Stimulated activated naive CD4-positive, alpha-beta T cell (primary cell): ENCODE results near the gene LGALS12.
A peak's percentile ranks its signal among the peaks of the same experiment; 100 is the strongest.
"Not testable (repeated sequence)": the region's sequence is repeated elsewhere in the genome, so short reads cannot be mapped to it uniquely, and the experiment has no call there.

ENCODE experiments used
- DNase-seq, 6 experiments: peaks; one replicate each; lab custom pipeline; 2025; lab: John Stamatoyannopoulos, UW

LGALS12 gene

DNA sequence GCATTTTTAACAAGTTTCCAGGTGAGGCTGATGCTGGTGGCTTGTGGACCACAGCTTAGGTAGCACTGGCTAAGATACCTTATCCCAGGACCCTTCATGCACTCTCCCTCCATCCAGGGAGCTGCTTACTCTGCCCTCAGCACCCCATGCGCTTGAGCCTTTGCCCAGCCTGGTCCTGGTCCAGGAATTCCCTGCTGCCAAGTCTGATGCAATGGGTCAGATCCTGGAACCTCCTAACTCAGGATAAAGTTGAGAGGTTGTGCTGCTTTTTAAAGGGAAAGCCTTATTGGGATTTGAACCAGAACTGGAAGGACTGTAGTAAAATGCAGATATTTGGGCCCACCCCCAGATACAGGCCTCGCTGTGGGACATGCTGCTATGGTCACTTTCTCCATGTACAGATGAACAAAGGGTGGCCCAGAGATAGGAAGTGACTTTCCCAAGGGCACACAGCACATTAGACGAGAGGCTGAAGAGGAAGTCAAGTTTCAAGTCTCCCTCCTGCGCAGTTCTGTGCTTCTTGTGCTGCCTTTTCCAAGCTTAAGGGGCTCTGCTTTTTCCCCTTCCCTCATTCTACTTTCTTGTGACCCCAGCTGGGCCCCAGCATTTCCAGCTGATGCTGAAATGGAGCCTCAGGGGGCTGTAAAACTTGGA lies 824 bp upstream of the LGALS12 start:
- no peak for DNase-seq

DNA sequence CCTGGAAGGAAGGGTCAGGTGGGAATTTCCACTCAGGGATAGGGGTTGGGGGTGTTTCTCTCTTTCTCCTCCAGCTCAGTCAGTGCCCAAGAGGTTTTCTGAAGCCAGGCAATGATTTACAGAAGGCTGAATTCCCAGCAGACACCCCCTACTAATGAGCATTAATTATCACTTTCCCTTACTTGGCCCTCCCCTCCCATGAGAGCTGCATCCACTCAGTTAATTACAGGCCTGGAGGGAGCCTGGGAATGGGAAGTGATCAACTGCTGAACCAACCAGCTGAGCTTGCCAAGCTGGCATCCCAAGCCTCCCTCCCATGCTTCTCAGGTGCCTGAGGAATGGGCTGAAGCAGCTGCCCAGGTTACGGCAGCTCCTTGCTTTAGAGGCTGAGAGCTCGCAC lies 992 bp downstream of the LGALS12 start:
- DNase-seq, result no peak

DNA sequence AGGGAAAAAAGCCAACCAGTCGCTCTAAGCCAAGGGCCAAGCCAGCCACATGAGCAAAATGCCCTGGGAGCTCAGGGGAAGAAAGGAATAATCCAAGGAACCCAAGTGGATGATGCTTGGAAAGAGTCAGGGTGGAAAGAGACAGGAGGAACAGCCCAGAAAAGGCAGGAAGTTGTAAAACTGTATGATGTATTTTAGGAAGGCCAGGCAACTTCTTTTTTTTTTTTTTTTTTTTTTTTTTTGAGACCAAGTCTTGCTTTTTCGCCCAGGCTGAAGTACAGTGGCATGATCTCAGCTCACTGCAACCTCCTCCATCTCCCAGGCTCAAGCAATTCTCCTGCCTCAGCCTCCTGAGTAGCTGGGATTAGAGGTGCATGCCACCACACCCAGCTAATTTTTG lies 1.6 kb downstream of the LGALS12 start:
- DNase-seq, result no peak

DNA sequence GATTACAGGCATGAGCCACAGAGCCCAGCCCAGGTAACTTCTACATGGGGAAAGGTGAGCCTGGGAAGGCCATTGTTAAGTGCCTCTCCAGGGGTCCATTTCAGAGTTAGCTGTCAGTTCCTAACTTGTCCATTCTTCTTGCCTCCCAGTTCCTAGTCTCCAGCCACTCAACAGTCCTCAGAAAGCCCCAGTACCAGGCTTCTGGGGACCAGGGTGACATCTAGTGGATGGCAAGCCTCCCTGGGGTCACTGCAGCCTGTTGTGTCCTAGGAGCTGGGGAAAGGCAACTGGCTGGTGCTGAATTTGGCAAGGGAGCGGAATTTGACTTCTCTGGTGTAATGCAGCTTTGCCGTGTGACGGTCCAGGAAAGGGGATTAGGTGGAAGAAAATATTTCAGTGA lies 2.1 kb downstream of the LGALS12 start:
- DNase-seq, result peak in 1 of 6 experiments; percentile 7

DNA sequence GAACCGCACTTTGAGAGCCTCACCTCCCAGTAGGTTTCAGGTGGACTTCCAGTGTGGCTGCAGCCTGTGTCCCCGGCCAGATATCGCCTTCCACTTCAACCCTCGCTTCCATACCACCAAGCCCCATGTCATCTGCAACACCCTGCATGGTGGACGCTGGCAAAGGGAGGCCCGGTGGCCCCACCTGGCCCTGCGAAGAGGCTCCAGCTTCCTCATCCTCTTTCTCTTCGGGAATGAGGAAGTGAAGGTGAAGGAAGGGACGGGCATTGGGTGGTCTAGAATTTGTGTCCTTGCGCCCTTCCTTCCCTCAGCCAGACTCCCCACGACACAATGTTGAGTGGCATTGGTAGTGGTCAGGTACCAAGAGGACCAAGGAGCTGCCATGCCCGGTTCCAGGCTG lies 2.9 kb downstream of the LGALS12 start:
- DNase-seq, result no peak

DNA sequence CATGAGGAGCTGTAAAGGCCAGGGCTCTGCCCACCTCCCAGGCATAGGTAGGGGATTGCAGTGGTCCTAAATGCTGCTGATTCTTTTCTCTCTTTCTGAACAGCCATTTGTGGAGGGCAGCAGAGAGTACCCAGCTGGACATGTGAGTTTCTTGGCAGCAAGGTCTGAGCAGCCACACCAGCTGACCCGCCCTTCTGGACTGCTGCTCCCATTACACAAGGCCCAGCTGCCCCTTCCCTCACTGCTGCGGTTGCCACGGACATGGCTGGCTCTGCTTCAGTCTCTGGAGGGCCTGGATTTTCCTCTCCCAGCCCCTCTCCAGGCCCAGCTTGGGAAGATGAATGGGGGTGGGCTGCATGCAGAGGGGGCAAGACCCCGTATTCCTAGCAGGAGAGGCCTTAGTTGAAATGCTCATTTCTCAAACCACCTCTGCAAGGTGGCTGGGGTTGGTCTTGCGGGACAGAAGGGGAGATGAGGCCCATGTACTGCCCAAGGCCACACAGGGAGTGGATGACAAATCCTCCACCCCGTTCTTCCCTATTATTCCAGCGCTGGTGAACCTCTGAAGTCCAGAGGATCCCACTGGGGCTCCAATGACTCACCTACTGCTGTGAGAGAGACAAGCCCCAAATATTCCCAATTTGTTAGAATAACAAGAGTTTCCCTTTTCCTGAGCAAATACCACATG lies 4.6 kb downstream of the LGALS12 start:
- DNase-seq, result no peak

DNA sequence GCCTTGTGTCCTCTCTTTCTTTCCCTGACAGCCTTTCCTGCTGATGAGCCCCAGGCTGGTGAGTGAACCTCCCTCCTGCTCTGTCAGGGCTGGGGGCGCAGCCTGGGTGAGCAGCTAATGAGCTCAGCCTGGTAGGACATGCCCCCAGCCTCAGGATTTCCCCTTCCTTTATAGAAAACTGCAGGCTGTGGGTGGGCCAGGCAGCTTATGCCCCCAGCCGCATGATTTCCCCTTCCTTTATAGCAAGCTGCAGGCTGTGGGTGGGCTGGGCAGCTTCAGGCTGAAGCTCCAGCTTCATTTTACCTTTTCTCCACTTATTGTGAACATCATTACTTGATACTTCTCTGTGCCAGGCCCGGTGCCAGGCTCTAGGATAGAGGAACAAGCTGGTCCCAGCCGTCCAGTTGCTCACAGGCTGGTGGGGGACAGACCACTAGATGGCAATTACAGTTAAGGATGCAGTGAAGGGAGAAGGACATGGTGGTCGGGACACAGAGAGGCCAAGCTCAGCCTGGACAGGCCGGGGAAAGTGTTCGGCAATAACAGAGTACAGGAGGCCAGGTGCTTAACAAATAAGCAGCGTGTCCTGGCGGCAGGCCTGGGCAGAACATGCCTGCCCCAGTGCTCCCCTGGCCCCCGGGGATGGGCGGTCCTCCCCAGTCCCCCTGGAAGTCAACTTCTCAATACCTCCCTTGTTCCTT lies 5.3 kb downstream of the LGALS12 start:
- no peak for DNase-seq

DNA sequence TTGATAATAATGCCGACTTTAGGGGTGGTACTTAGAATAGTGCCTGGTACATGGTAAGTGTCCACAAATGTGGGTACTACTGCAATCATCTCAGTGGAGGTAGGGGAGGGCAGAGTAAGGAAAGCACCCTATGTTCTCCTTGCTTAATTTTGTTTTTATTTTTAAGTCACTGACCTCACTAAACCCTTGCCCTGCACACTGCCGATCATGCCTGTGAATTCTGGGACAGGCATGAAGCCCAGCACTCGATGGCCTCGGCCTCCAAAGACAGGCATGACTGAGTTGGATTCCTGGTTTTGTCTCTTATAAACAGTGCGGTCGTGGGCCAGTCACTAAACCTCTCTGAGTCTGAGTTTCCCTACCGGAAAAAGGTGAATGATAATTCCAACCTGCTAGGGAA lies 6.9 kb downstream of the LGALS12 start:
- no peak for DNase-seq

DNA sequence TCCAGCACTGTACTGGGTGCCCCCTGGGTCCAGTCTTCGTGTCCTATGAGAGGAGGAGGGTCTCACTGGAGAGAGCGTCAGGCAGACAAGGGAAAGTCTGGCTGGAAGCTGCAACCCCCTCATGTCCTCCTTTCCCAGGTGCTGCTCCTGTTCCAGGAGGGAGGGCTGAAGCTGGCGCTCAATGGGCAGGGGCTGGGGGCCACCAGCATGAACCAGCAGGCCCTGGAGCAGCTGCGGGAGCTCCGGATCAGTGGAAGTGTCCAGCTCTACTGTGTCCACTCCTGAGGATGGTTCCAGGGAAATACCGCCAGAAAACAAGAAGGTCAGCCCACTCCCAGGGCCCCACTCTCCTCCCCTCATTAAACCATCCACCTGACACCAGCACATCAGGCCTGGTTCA lies 10.2 kb downstream of the LGALS12 start:
- DNase-seq, result no peak

DNA sequence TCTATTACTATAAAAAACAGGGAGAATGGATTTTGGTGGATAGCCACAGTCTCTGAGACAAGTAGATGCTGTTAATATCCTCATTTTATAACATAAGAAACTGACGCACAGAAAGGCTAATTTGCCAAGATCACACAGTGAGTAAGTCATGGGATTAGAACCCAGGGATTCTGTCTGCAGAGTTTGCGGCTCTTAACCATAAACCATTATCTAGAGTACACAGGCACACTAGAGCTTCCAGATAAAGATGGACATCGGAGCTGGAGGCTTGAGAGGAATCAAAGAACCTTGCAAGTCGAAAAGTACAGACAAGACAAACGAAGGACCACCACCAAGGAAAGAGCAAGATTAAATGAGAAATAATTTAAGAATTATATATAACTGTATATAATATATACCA lies 11.3 kb downstream of the LGALS12 start:
- DNase-seq, result no peak

DNA sequence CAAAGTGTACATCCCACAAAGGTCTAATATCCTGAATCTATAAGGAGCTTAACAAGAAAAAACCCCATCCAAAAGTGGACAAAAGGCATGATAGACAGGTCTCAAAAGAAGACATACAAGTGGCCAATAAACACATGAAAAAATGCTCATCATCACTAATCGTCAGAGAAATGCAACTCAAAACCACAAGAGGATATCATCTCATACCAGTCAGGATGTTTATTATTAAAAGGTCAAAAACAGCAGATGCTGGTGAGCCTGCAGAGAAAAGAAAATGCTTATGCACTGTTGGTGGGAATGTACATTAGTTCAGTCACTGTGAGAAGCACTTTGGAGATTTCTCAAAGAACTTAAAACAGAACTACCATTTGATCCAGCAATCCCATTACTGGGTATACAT lies 12.7 kb downstream of the LGALS12 start:
- no peak for DNase-seq

DNA sequence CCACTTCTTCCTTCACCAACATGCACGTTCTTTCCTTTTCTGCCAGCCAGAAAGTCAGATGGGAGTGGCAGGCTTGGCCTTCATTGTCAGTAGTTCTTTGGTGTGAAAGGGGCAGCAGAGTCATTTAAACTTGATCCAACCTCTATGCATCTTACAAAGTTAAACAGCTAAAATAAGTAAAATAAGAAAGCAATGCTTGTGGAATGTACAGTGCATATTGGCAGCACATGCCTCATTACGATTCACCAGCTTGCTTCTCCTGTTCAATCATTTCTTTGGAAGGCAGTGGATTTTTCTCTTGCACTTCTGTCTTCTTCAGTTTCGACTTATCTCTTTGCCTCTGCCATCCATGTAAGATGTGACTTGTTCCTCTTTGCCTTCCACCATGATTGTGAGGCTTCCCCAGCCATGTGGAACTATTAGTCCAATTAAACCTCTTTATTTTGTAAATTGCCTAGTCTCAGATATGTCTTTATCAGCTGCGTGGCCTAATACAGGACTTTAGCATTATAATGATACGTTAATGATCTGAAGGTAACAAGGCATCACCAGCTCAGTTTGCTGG lies 14.8 kb downstream of the LGALS12 start:
- no peak for DNase-seq

DNA sequence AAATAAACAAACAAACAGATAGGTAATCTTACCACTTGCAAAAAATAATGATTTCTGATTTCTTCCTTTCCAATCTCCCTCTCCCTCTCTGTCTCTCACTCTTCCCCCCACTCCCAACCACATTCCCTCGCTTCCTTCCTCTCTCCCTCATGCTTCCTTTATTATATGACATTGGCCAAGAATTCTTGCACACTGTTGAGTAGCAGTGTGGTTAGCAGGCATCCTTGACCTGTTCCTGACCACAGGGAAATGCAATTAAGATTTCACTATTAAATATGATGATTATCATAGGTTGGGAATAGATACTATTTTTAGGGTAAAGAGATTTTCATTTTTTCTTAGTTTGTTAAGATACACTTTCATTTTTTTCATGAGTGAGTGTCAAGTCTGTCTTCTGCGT lies 16.0 kb downstream of the LGALS12 start:
- no peak for DNase-seq

DNA sequence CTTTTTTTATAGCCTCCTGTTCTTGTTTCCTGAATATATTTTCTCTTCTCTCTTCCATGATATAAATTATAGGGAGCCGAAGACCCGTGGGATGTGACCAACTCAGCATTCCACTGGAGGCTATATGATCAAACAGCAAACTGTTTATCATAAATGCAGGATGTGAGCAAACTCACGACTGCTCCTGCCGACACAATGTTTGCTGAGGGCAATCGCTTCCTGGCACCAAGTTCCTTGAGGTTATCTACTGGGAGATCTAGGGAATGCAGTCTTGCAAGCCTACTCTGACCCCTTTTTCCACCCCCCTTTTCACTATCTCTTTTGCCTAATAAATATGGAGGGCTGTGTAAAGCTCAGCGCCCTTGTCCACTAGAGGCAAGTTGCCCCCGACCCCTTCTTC lies 17.3 kb downstream of the LGALS12 start:
- no peak for DNase-seq

DNA sequence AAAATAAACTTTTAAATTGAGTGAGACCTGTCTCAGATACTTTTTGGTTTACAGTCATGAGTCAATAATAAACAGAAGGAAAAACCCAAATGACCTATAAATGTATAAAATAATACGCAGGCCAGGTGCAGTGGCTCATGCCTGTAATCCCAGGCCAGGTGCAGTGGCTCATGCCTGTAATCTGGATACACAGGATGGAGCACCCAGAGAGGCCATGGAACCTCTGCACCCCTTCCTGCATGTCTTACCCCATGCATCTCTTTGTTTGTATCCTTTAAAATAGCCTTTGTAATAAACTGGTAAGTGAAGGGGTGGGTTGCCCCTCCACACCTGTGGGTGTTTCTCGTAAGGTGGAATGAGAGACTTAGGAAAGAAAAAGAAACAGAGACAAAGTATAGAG lies 21.8 kb downstream of the LGALS12 start:
- no peak for DNase-seq

DNA sequence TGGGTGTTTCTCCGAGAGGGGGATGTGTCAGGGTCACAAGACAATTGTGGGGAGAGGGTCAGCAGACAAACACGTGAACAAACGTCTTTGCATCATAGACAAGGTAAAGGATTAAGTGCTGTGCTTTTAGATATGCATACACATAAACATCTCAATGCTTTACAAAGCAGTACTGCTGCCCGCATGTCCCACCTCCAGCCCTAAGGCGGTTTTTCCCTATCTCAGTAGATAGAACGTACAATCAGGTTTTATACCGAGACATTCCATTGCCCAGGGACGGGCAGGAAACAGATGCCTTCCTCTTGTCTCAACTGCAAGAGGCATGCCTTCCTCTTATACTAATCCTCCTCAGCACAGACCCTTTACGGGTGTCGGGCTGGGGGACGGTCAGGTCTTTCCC lies 22.3 kb downstream of the LGALS12 start:
- DNase-seq, result not testable (repeated sequence)

DNA sequence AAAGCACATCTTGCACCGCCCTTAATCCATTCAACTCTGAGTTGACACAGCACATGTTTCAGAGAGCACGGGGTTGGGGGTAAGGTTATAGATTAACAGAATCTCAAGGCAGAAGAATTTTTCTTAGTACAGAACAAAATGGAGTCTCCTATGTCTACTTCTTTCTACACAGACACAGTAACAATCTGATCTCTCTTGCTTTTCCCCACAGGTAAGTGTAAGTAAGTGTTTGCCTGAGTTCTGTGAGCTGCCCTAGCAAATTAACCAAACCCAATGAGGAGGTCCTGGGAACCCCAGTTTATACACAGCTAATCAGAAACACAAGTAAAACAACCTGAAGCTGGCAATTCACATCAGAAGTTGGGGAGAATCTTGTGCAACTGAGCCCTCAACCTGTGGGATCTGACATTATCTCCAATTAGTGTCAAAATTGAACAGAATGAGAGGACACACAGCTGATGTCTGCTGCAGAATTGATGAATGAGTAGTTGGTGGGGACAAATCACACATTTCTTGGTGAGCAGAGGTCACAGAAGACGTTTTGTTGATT lies 22.9 kb downstream of the LGALS12 start:
- not testable (repeated sequence) for DNase-seq

DNA sequence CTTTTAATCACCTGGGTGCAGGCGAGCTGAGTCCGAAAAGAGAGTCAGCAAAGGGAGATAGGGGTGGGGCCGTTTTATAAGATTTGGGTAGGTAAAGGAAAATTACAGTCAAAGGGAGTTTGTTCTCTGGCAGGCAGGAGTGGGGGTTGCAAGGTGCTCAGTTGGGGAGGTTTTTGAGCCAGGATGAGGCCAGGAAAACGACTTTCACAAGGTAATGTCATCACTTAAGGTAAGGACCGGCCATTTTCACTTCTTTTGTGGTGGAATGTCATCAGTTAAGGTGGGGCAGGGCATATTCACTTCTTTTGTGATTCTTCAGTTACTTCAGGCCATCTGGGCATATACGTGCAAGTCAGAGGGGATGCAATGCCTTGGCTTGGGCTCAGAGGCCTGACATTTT lies 23.5 kb downstream of the LGALS12 start:
- not testable (repeated sequence) for DNase-seq

DNA sequence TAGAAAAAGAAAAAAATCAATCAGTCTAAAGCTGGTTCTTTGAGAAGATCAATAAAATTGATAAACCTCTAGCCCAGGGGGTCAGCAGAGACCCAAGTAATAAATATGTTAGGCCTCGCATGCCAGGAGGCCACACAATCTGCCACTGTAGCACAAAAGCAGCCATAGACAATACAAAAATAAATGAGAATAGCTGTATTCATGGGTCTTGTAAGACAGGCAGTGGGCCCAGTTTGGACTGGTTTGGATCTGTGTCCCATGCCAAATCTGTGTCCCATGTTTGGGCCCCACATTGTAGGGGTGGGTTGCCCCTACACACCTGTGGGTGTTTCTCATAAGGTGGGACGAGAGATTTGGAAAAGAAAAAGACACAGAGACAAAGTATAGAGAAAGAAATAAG lies 24.1 kb downstream of the LGALS12 start:
- DNase-seq, result no peak

DNA sequence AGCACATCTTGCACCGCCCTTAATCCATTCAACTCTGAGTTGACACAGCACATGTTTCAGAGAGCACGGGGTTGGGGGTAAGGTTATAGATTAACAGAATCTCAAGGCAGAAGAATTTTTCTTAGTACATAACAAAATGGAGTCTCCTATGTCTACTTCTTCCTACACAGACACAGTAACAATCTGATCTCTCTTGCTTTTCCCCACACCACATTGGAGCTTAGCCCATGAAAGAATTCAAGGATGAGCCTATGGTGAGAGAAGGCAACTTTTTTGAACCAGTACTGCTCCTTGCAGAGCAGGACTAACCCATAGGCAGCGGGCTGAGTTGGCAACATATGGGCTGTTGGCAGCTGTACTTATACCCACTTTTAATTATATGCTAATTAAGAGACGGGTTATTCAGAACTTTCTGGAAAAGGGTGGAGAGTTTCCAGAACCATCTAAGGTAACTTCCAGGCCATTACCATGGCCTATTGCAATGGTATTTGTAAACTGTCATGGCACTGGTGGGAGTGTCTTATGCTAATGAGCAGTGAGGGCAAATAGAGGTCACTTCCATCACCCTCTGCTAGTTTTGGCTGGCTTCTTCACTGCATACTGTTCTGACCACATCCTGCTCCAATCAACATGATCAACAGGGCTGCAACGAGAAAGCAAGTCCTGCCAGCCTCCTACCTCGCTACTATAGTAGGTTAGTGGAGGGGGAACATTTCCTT lies 25.3 kb downstream of the LGALS12 start:
- DNase-seq, result peak in 5 of 6 experiments; percentile 47 to 83 (median 78)

DNA sequence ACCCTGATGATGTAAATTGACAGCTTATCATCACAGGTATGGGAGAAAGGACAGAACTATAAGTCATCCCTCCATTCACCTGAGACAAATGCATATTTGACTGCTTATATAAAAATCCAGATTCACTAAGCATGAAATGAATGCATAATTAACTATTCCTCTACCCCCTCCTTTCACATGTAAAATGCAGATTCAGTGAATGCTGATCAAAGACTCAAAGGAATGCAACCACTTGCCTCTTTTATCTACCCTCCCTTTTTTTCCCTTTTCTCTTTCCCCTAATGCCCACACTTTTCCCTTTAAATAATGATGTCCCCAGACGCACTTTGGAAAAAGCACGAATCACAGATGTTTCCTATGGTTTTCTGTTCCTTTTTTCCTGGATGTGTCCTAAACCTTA lies 26.2 kb downstream of the LGALS12 start:
- no peak for DNase-seq
